ENCODE results near the gene FOXP1.
A peak's percentile ranks its signal among the peaks of the same experiment; 100 is the strongest.

Gene FOXP1

GRCh38 chr3:71061581-71061980 lies 521.9 kb downstream of the FOXP1 start:
- Histone ChIP-seq H3K36me3 (ENCODE audit: control insufficient read depth in 2 of 2, insufficient read depth in 2 of 2, low read length in 2 of 2) (no peaks in the 10 kb centered on the region), H3K4me1 (ENCODE audit: control insufficient read depth, insufficient read depth, low read length) (peaks cover 19% of the 10 kb centered on the region), H3K9me3 (ENCODE audit: control insufficient read depth in 2 of 2, low read length in 2 of 2) (no peaks in the 10 kb centered on the region), H3K9ac (ENCODE audit: low read length in 2 of 2) (peak overlapping the region; percentile 37 to 90), H3K4me3 (ENCODE audit: low read length in 2 of 2) (peak overlapping the region; percentile 85 to 90), H3K27ac (ENCODE audit: low read length) (peak overlapping the region; percentile 91), H3K27me3 (ENCODE audit: control insufficient read depth in 1 of 2, insufficient read depth in 2 of 2, low read length in 2 of 2) (no peaks in the 10 kb centered on the region)

GRCh38 chr3:71061037-71061436 lies 522.5 kb downstream of the FOXP1 start:
- Histone ChIP-seq H3K4me3 (ENCODE audit: low read length in 2 of 2) (peak overlapping the region; percentile 85 to 90), H3K27me3 (ENCODE audit: control insufficient read depth in 1 of 2, insufficient read depth in 2 of 2, low read length in 2 of 2) (no peaks in the 10 kb centered on the region), H3K9me3 (ENCODE audit: control insufficient read depth in 2 of 2, low read length in 2 of 2) (no peaks in the 10 kb centered on the region), H3K9ac (ENCODE audit: low read length in 2 of 2) (peak overlapping the region; percentile 13 to 37), H3K4me1 (ENCODE audit: control insufficient read depth, insufficient read depth, low read length) (peaks cover 15% of the 10 kb centered on the region), H3K36me3 (ENCODE audit: control insufficient read depth in 2 of 2, insufficient read depth in 2 of 2, low read length in 2 of 2) (no peaks in the 10 kb centered on the region), H3K27ac (ENCODE audit: low read length) (peak overlapping the region; percentile 91)

GRCh38 chr3:71060536-71060935 lies 523.0 kb downstream of the FOXP1 start:
- Histone ChIP-seq H3K9ac (ENCODE audit: low read length in 2 of 2) (peak overlapping the region in 1 of 2 donors; percentile 32), H3K4me1 (ENCODE audit: control insufficient read depth, insufficient read depth, low read length) (peaks cover 13% of the 10 kb centered on the region), H3K27ac (ENCODE audit: low read length) (peak overlapping the region; percentile 91), H3K27me3 (ENCODE audit: control insufficient read depth in 1 of 2, insufficient read depth in 2 of 2, low read length in 2 of 2) (no peaks in the 10 kb centered on the region), H3K9me3 (ENCODE audit: control insufficient read depth in 2 of 2, low read length in 2 of 2) (no peaks in the 10 kb centered on the region), H3K36me3 (ENCODE audit: control insufficient read depth in 2 of 2, insufficient read depth in 2 of 2, low read length in 2 of 2) (no peaks in the 10 kb centered on the region), H3K4me3 (ENCODE audit: low read length in 2 of 2) (peak overlapping the region; percentile 85 to 90)

- Histone ChIP-seq H3K4me1 (ENCODE audit: control insufficient read depth, insufficient read depth, low read length) (peaks cover 25% of the 10 kb centered on the region), H3K9me3 (ENCODE audit: control insufficient read depth in 2 of 2, low read length in 2 of 2) (no peaks in the 10 kb centered on the region), H3K27ac (ENCODE audit: low read length) (peak overlapping the region; percentile 26), H3K36me3 (ENCODE audit: control insufficient read depth in 2 of 2, insufficient read depth in 2 of 2, low read length in 2 of 2) (no peaks in the 10 kb centered on the region), H3K4me3 (ENCODE audit: low read length in 2 of 2) (peak overlapping the region in 1 of 2 donors; percentile 1), H3K27me3 (ENCODE audit: control insufficient read depth in 1 of 2, insufficient read depth in 2 of 2, low read length in 2 of 2) (no peaks in the 10 kb centered on the region), H3K9ac (ENCODE audit: low read length in 2 of 2) (no peak overlapping the region)
Observed at GRCh38 chr3:71057526-71057894, 526.0 kb downstream of the FOXP1 start.

GRCh38 chr3:71056327-71056726 lies 527.2 kb downstream of the FOXP1 start:
- H3K36me3 ChIP-seq (ENCODE audit: control insufficient read depth in 2 of 2, insufficient read depth in 2 of 2, low read length in 2 of 2): peaks cover 5 to 6% of the 10 kb centered on the region in 2 donors
- peaks cover 34% of the 10 kb centered on the region for H3K4me1 ChIP-seq (ENCODE audit: control insufficient read depth, insufficient read depth, low read length)
- no peaks in the 10 kb centered on the region for H3K9me3 ChIP-seq (ENCODE audit: control insufficient read depth in 2 of 2, low read length in 2 of 2)
- no peaks in the 10 kb centered on the region for H3K27me3 ChIP-seq (ENCODE audit: control insufficient read depth in 1 of 2, insufficient read depth in 2 of 2, low read length in 2 of 2)
- peak overlapping the region; percentile 2 to 30 for H3K4me3 ChIP-seq (ENCODE audit: low read length in 2 of 2)
- peak overlapping the region in 1 of 2 donors; percentile 39 for H3K9ac ChIP-seq (ENCODE audit: low read length in 2 of 2)
- peak overlapping the region; percentile 69 for H3K27ac ChIP-seq (ENCODE audit: low read length)

GRCh38 chr3:71055257-71056001 lies 528.1 kb downstream of the FOXP1 start:
- Histone ChIP-seq H3K4me1 (ENCODE audit: control insufficient read depth, insufficient read depth, low read length) (peaks cover 43% of the 10 kb centered on the region), H3K36me3 (ENCODE audit: control insufficient read depth in 2 of 2, insufficient read depth in 2 of 2, low read length in 2 of 2) (peaks cover 7 to 11% of the 10 kb centered on the region in 2 donors), H3K4me3 (ENCODE audit: low read length in 2 of 2) (peak overlapping the region; percentile 8 to 30), H3K9ac (ENCODE audit: low read length in 2 of 2) (peak overlapping the region in 1 of 2 donors; percentile 39), H3K27ac (ENCODE audit: low read length) (peak overlapping the region; percentile 69), H3K27me3 (ENCODE audit: control insufficient read depth in 1 of 2, insufficient read depth in 2 of 2, low read length in 2 of 2) (no peaks in the 10 kb centered on the region), H3K9me3 (ENCODE audit: control insufficient read depth in 2 of 2, low read length in 2 of 2) (no peaks in the 10 kb centered on the region)

- no peaks in the 10 kb centered on the region for H3K27me3 ChIP-seq (ENCODE audit: control insufficient read depth in 1 of 2, insufficient read depth in 2 of 2, low read length in 2 of 2)
- no peak overlapping the region for H3K4me3 ChIP-seq (ENCODE audit: low read length in 2 of 2)
- peaks cover 53% of the 10 kb centered on the region for H3K4me1 ChIP-seq (ENCODE audit: control insufficient read depth, insufficient read depth, low read length)
- no peaks in the 10 kb centered on the region for H3K9me3 ChIP-seq (ENCODE audit: control insufficient read depth in 2 of 2, low read length in 2 of 2)
- H3K36me3 ChIP-seq (ENCODE audit: control insufficient read depth in 2 of 2, insufficient read depth in 2 of 2, low read length in 2 of 2): peaks cover 11 to 15% of the 10 kb centered on the region in 2 donors
- H3K27ac ChIP-seq (ENCODE audit: low read length): no peak overlapping the region
- no peak overlapping the region for H3K9ac ChIP-seq (ENCODE audit: low read length in 2 of 2)
Observed at GRCh38 chr3:71054312-71054711, 529.2 kb downstream of the FOXP1 start.

GRCh38 chr3:71053495-71053894 lies 530.0 kb downstream of the FOXP1 start:
- peak overlapping the region; percentile 58 for H3K27ac ChIP-seq (ENCODE audit: low read length)
- H3K27me3 ChIP-seq (ENCODE audit: control insufficient read depth in 1 of 2, insufficient read depth in 2 of 2, low read length in 2 of 2): no peaks in the 10 kb centered on the region
- H3K9me3 ChIP-seq (ENCODE audit: control insufficient read depth in 2 of 2, low read length in 2 of 2): no peaks in the 10 kb centered on the region
- peaks cover 11 to 15% of the 10 kb centered on the region in 2 donors for H3K36me3 ChIP-seq (ENCODE audit: control insufficient read depth in 2 of 2, insufficient read depth in 2 of 2, low read length in 2 of 2)
- H3K4me3 ChIP-seq (ENCODE audit: low read length in 2 of 2): no peak overlapping the region
- no peak overlapping the region for H3K9ac ChIP-seq (ENCODE audit: low read length in 2 of 2)
- peaks cover 58% of the 10 kb centered on the region for H3K4me1 ChIP-seq (ENCODE audit: control insufficient read depth, insufficient read depth, low read length)

GRCh38 chr3:71052716-71053115 lies 530.8 kb downstream of the FOXP1 start:
- peaks cover 57% of the 10 kb centered on the region for H3K4me1 ChIP-seq (ENCODE audit: control insufficient read depth, insufficient read depth, low read length)
- no peak overlapping the region for H3K9ac ChIP-seq (ENCODE audit: low read length in 2 of 2)
- no peaks in the 10 kb centered on the region for H3K27me3 ChIP-seq (ENCODE audit: control insufficient read depth in 1 of 2, insufficient read depth in 2 of 2, low read length in 2 of 2)
- peak overlapping the region; percentile 81 for H3K27ac ChIP-seq (ENCODE audit: low read length)
- peak overlapping the region; percentile 8 to 17 for H3K4me3 ChIP-seq (ENCODE audit: low read length in 2 of 2)
- H3K9me3 ChIP-seq (ENCODE audit: control insufficient read depth in 2 of 2, low read length in 2 of 2): no peaks in the 10 kb centered on the region
- H3K36me3 ChIP-seq (ENCODE audit: control insufficient read depth in 2 of 2, insufficient read depth in 2 of 2, low read length in 2 of 2): peaks cover 11 to 15% of the 10 kb centered on the region in 2 donors

GRCh38 chr3:71051893-71052687 lies 531.4 kb downstream of the FOXP1 start:
- Histone ChIP-seq H3K4me3 (ENCODE audit: low read length in 2 of 2) (peak overlapping the region in 1 of 2 donors; percentile 8), H3K27me3 (ENCODE audit: control insufficient read depth in 1 of 2, insufficient read depth in 2 of 2, low read length in 2 of 2) (no peaks in the 10 kb centered on the region), H3K9me3 (ENCODE audit: control insufficient read depth in 2 of 2, low read length in 2 of 2) (no peaks in the 10 kb centered on the region), H3K36me3 (ENCODE audit: control insufficient read depth in 2 of 2, insufficient read depth in 2 of 2, low read length in 2 of 2) (peaks cover 11 to 15% of the 10 kb centered on the region in 2 donors), H3K27ac (ENCODE audit: low read length) (peak overlapping the region; percentile 81), H3K4me1 (ENCODE audit: control insufficient read depth, insufficient read depth, low read length) (peaks cover 57% of the 10 kb centered on the region), H3K9ac (ENCODE audit: low read length in 2 of 2) (no peak overlapping the region)

Data from stomach smooth muscle (tissue), 2 donors.